GM12872 (cell line): ENCODE data around the gene DSCAML1.

Experiments
- TF ChIP-seq, protein P1 (sequence below): IDR thresholded peaks from 3 replicates; pipeline ENCODE4 v1.5.1; 2011; ENCODE audit warnings: low read depth, mild to moderate bottlenecking, low read length, moderate library complexity; ENCODE audit not compliant: insufficient read depth

The DSCAML1 gene

GRCh38 chr11:117453886-117454563 lies 343.0 kb downstream of the DSCAML1 start:
- TF ChIP-seq, protein P1, sequence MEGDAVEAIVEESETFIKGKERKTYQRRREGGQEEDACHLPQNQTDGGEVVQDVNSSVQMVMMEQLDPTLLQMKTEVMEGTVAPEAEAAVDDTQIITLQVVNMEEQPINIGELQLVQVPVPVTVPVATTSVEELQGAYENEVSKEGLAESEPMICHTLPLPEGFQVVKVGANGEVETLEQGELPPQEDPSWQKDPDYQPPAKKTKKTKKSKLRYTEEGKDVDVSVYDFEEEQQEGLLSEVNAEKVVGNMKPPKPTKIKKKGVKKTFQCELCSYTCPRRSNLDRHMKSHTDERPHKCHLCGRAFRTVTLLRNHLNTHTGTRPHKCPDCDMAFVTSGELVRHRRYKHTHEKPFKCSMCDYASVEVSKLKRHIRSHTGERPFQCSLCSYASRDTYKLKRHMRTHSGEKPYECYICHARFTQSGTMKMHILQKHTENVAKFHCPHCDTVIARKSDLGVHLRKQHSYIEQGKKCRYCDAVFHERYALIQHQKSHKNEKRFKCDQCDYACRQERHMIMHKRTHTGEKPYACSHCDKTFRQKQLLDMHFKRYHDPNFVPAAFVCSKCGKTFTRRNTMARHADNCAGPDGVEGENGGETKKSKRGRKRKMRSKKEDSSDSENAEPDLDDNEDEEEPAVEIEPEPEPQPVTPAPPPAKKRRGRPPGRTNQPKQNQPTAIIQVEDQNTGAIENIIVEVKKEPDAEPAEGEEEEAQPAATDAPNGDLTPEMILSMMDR, result no peak

GRCh38 chr11:117449111-117449693 lies 347.8 kb downstream of the DSCAML1 start:
- TF ChIP-seq, protein P1, result no peak

GRCh38 chr11:117444711-117445658 lies 352.0 kb downstream of the DSCAML1 start:
- TF ChIP-seq, protein P1, result no peak

GRCh38 chr11:117444256-117444655 lies 352.8 kb downstream of the DSCAML1 start:
- TF ChIP-seq, protein P1, result no peak

- TF ChIP-seq, protein P1, result peak; percentile 40; the same call in 2 of the 3 replicates
Measured at GRCh38 chr11:117443266-117444186, 353.5 kb downstream of the DSCAML1 start.

GRCh38 chr11:117442869-117443239 lies 354.2 kb downstream of the DSCAML1 start:
- TF ChIP-seq, protein P1, result no peak
